Measurements from ENCODE around the gene KRTAP10-11.
"Not testable (repeated sequence)": the region's sequence is repeated elsewhere in the genome, so short reads cannot be mapped to it uniquely, and the experiment has no call there.

- TF ChIP-seq, protein P1, sequence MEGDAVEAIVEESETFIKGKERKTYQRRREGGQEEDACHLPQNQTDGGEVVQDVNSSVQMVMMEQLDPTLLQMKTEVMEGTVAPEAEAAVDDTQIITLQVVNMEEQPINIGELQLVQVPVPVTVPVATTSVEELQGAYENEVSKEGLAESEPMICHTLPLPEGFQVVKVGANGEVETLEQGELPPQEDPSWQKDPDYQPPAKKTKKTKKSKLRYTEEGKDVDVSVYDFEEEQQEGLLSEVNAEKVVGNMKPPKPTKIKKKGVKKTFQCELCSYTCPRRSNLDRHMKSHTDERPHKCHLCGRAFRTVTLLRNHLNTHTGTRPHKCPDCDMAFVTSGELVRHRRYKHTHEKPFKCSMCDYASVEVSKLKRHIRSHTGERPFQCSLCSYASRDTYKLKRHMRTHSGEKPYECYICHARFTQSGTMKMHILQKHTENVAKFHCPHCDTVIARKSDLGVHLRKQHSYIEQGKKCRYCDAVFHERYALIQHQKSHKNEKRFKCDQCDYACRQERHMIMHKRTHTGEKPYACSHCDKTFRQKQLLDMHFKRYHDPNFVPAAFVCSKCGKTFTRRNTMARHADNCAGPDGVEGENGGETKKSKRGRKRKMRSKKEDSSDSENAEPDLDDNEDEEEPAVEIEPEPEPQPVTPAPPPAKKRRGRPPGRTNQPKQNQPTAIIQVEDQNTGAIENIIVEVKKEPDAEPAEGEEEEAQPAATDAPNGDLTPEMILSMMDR (conservative IDR thresholded peaks at IDR 0.05 in 1 of 2, IDR thresholded peaks at IDR 0.05 in 1 of 2; ENCODE audit: extremely low read depth in 1 of 2, insufficient read depth in 1 of 2, low read depth in 1 of 2, low read length in 2 of 2), result not testable (repeated sequence)
- not testable (repeated sequence) for TF ChIP-seq EZH2 (IDR thresholded peaks at IDR 0.05; ENCODE audit: borderline replicate concordance, low read length)
These were observed 45.9 kb upstream of the KRTAP10-11 start, which contains the start of gene KRTAP10-7 for GRCh38 chr21:44600118-44600978.

All from mammary epithelial cell (primary cell).